HEK293 (cell line): ENCODE results near the gene PRLR.

Experiments used
- CTCF ChIP-seq: fragments of 450-650 bp; formaldehyde crosslinking; IDR thresholded peaks from 2 replicates; pipeline ENCODE4 v1.5.1; 2016; ENCODE audit warnings: missing biosample characterization, missing genetic modification characterization
- YY1 ChIP-seq: fragments of 450-650 bp; formaldehyde crosslinking; IDR thresholded peaks from 2 replicates; pipeline ENCODE4 v1.5.1; 2018; ENCODE audit warnings: missing biosample characterization, missing genetic modification characterization
- ZNF366 ChIP-seq: fragments of 450-650 bp; formaldehyde crosslinking; conservative IDR thresholded peaks from 2 replicates; pipeline ENCODE4 v1.5.1; 2016; ENCODE audit warnings: missing biosample characterization, missing genetic modification characterization
- TF ChIP-seq, protein P1 (sequence below): fragments of 450-650 bp; formaldehyde crosslinking; IDR thresholded peaks from 2 replicates; pipeline ENCODE4 v1.5.1; 2017; ENCODE audit warnings: missing biosample characterization, missing genetic modification characterization
- TF ChIP-seq, protein P2 (sequence below): fragments of 450-650 bp; formaldehyde crosslinking; IDR thresholded peaks from 2 replicates; pipeline ENCODE4 v1.5.1; 2016; ENCODE audit warnings: missing biosample characterization, missing genetic modification characterization

DNA sequence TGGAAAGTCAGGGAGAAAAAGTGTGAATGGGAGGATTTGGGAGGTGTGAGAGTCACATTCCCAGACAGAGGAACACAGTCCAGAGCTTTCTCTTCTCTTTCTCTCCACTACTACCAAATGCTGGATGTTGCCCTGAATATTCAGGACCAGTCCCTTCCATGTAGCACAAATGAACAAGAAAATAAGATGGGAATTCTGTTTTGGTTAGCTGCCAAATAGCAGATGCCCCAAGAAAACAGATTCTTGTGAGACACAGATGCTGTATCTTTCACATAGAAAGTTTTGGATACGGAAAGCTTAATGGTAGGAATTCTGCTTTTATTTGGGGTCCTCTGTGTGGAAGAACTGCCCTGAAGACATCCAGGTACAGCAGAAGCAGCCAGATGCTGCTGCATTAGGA lies 37.8 kb downstream of the PRLR start:
- TF ChIP-seq ZNF366 (tag by site-specific recombination) = no peak
- TF ChIP-seq, protein P1, sequence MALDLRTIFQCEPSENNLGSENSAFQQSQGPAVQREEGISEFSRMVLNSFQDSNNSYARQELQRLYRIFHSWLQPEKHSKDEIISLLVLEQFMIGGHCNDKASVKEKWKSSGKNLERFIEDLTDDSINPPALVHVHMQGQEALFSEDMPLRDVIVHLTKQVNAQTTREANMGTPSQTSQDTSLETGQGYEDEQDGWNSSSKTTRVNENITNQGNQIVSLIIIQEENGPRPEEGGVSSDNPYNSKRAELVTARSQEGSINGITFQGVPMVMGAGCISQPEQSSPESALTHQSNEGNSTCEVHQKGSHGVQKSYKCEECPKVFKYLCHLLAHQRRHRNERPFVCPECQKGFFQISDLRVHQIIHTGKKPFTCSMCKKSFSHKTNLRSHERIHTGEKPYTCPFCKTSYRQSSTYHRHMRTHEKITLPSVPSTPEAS (tag by site-specific recombination) = no peak
- no peak for TF ChIP-seq YY1
- TF ChIP-seq CTCF (tag by site-specific recombination) = no peak
- TF ChIP-seq, protein P2, sequence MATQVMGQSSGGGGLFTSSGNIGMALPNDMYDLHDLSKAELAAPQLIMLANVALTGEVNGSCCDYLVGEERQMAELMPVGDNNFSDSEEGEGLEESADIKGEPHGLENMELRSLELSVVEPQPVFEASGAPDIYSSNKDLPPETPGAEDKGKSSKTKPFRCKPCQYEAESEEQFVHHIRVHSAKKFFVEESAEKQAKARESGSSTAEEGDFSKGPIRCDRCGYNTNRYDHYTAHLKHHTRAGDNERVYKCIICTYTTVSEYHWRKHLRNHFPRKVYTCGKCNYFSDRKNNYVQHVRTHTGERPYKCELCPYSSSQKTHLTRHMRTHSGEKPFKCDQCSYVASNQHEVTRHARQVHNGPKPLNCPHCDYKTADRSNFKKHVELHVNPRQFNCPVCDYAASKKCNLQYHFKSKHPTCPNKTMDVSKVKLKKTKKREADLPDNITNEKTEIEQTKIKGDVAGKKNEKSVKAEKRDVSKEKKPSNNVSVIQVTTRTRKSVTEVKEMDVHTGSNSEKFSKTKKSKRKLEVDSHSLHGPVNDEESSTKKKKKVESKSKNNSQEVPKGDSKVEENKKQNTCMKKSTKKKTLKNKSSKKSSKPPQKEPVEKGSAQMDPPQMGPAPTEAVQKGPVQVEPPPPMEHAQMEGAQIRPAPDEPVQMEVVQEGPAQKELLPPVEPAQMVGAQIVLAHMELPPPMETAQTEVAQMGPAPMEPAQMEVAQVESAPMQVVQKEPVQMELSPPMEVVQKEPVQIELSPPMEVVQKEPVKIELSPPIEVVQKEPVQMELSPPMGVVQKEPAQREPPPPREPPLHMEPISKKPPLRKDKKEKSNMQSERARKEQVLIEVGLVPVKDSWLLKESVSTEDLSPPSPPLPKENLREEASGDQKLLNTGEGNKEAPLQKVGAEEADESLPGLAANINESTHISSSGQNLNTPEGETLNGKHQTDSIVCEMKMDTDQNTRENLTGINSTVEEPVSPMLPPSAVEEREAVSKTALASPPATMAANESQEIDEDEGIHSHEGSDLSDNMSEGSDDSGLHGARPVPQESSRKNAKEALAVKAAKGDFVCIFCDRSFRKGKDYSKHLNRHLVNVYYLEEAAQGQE (tag by site-specific recombination) = no peak
